Left lung (tissue), 10 donors: Measurements from ENCODE around the gene METTL2B. TPM values are rescaled to one million over a fixed set of nuclear protein-coding genes. Genes with fewer than 3 reads are reported as not detected.
"Not testable (repeated sequence)": the region's sequence is repeated elsewhere in the genome, so short reads cannot be mapped to it uniquely, and the experiment has no call there.

Experiments
- ATAC-seq: fragments of 200-7000 bp; cut with Tn5 transposase; one replicate; pipeline ENCODE4 v1.9.1; 2020; ENCODE audit warnings: moderate library complexity
- DNase-seq, 4 donors: peaks; one replicate each; pipeline ENCODE4 v3.0.0-alpha.2; 2013 to 2020
- H3K27ac ChIP-seq, 2 donors: fragments of 200-600 bp; sonication (generic) in 1 of 2; one replicate each; pipeline versions ENCODE4 v1.5.0 to v1.8.0; 2020 to 2021
- H3K27me3 ChIP-seq, 2 donors: fragments of 200-600 bp; sonication (generic) in 1 of 2; one replicate each; pipeline versions ENCODE4 v1.5.0 to v1.8.0; 2020 to 2021
- H3K36me3 ChIP-seq, 2 donors: fragments of 200-600 bp; sonication (generic) in 1 of 2; one replicate each; pipeline versions ENCODE4 v1.5.0 to v1.8.0; 2020 to 2021
- H3K4me1 ChIP-seq, 2 donors: fragments of 200-600 bp; one replicate each; pipeline ENCODE4 v1.8.0; 2021
- H3K4me3 ChIP-seq, 2 donors: fragments of 200-600 bp; sonication (generic) in 1 of 2; one replicate each; pipeline versions ENCODE4 v1.5.0 to v1.8.0; 2020 to 2021; ENCODE audit warnings: mild to moderate bottlenecking in 1 of 2
- H3K9me3 ChIP-seq, 2 donors: fragments of 200-600 bp; sonication (generic) in 1 of 2; one replicate each; pipeline versions ENCODE4 v1.5.0 to v1.8.0; 2020 to 2021
- intact Hi-C, 2 donors: fragments of 100-400 bp; cut with DNase I; formaldehyde crosslinking; loops; one replicate each; pipeline versions ENCODE4 v1.11.2 to v1.14.2; 2022
- polyA plus RNA-seq, 6 donors: library from polyadenylated mRNA; unstranded; fragments of 120-200 nt; gene quantifications; one replicate each; pipeline ENCODE4 v1.2.1, GENCODE V29; 2013; ENCODE audit not compliant: insufficient read length in 6 of 6
- total RNA-seq, 2 donors: library from RNA; stranded (reverse); fragmentation: NEBNext Ultra II Directional; extraction: Animal tissue kit (Norgen Biotek cat#: 25700); gene quantifications; one replicate each; pipeline ENCODE4 v1.2.1, GENCODE V29; 2021
- TF ChIP-seq, protein P1 (sequence below), 2 donors: fragments of 200-600 bp; sonication (generic) in 1 of 2; IDR thresholded peaks; one replicate each; pipeline versions ENCODE4 v1.5.0 to v1.8.0; 2021; ENCODE audit warnings: antibody characterized with exemption in 2 of 2
- donor health status: DM: no; HTN: yes; CAD: no.
- donor health status: DM: no; HTN: no; CAD: no.

METTL2B gene
- total and polyA plus RNA-seq, 8 donors, result 22.7 to 33.8 (median 29.0) TPM

- Histone ChIP-seq H3K4me1 (peaks cover 12 to 35% of the 10 kb centered on the region in 2 donors), H3K4me3 (peak overlapping the region; percentile 43 to 66), H3K9me3 (no peaks in the 10 kb centered on the region), H3K27me3 (no peaks in the 10 kb centered on the region), H3K27ac (peak overlapping the region; percentile 96 to 97), H3K36me3 (peaks cover 0 to 18% of the 10 kb centered on the region in 2 donors)
- intact Hi-C loops, result no loop called here
- TF ChIP-seq, protein P1, sequence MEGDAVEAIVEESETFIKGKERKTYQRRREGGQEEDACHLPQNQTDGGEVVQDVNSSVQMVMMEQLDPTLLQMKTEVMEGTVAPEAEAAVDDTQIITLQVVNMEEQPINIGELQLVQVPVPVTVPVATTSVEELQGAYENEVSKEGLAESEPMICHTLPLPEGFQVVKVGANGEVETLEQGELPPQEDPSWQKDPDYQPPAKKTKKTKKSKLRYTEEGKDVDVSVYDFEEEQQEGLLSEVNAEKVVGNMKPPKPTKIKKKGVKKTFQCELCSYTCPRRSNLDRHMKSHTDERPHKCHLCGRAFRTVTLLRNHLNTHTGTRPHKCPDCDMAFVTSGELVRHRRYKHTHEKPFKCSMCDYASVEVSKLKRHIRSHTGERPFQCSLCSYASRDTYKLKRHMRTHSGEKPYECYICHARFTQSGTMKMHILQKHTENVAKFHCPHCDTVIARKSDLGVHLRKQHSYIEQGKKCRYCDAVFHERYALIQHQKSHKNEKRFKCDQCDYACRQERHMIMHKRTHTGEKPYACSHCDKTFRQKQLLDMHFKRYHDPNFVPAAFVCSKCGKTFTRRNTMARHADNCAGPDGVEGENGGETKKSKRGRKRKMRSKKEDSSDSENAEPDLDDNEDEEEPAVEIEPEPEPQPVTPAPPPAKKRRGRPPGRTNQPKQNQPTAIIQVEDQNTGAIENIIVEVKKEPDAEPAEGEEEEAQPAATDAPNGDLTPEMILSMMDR (IDR thresholded peaks at IDR 0.05), result no peak
- DNase-seq (no peak), ATAC-seq (no peak)
These were observed 54.2 kb downstream of the METTL2B start for GRCh38 chr7:128530855-128531104.

DNA sequence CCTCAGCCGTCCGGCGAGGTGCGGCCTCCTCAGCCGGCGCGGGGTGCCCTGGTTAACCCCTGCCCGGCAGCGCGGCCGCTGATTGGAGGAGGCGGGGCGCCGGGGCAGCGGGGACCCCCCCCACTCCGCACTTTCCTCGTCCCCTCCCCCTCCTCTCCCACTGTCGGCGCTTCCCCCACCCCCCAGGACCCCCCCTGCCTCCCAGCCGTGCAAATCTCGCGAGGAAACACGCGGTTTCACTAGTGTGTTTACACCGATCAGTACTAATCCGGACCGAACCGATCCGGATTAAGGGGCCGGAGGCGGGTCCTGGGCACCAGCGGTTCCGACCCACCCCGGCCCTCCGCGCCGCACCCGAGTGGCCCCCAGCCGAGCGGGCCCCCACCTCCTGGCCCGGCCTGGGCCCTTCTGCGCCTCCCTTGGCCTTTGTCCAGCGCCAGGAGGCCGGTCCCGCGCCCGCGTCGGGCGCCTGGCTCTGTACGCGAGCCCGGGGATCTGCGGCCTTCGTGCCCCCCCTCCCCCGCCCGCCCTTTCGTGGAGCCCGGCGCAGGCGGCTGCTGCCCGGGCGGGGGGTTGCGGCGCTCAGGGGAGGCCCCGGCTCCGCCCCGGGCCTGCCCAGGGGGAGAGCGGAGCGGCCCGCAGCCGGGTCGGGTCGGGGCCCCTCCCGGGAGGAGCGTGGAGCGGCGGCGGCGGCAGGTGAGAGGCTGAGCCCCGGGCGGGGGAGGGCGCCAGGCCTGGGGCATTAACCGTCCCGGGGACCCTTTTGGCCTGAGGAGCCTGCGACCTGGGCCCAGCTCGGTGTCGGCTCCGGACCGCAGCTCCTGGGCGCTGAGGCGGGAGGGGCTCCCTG is 54.8 kb downstream of the METTL2B start:
- ATAC-seq (peak; percentile 94), DNase-seq (peak; percentile 77 to 95 (median 90))
- intact Hi-C loops, H3K27me3 ChIP-seq, H3K9me3 ChIP-seq: not testable (repeated sequence)
- H3K4me1 ChIP-seq, result peaks cover 12 to 35% of the 10 kb centered on the region in 2 donors
- peaks cover 0 to 23% of the 10 kb centered on the region in 2 donors for H3K36me3 ChIP-seq
- peak overlapping the region; percentile 60 to 66 for H3K4me3 ChIP-seq
- peak overlapping the region; percentile 96 to 97 for H3K27ac ChIP-seq

DNA sequence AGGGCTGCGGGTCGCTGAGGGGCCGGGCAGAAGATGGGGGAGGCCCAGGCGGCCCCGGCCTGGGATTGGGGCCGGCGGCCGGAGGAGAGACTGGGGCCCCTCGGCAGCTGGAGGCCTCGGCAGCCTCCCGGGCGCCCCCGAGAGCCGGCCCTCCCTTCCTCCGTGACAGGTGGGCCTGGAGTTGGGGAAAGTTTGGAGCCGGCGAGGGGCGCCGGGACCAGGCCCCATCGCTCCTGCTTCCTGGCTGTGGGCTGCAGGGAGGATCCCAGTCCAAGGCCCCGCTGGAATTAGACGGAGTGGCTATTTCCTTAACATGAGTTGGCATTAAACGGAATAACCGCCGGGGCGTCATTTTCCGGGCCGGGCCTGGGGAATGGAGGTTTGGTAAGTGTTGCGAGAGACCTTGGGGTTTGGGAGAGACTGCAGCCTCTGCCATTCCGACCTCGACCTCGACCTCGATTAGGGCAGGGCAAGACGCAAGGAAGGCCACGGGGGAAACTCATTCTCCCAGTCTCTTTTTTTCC is 55.5 kb downstream of the METTL2B start:
- intact Hi-C loops, H3K27me3 ChIP-seq, H3K9me3 ChIP-seq: not testable (repeated sequence)
- ATAC-seq (peak; percentile 26), DNase-seq (peak in 3 of 4 donors; percentile 15 to 86 (median 65))
- H3K36me3 ChIP-seq, result peaks cover 0 to 29% of the 10 kb centered on the region in 2 donors
- peaks cover 12 to 35% of the 10 kb centered on the region in 2 donors for H3K4me1 ChIP-seq
- peak overlapping the region; percentile 60 to 66 for H3K4me3 ChIP-seq
- peak overlapping the region; percentile 96 to 97 for H3K27ac ChIP-seq

- Histone ChIP-seq H3K4me1 (peaks cover 12 to 41% of the 10 kb centered on the region in 2 donors), H3K27ac (peak overlapping the region; percentile 96 to 97), H3K4me3 (peak overlapping the region; percentile 60 to 66), H3K36me3 (peaks cover 0 to 29% of the 10 kb centered on the region in 2 donors)
- H3K27me3 ChIP-seq, intact Hi-C loops, DNase-seq, H3K9me3 ChIP-seq, ATAC-seq: not testable (repeated sequence)
These were observed 56.4 kb downstream of the METTL2B start for GRCh38 chr7:128532956-128533355.

- H3K27me3 ChIP-seq, DNase-seq, H3K27ac ChIP-seq, intact Hi-C loops, H3K4me3 ChIP-seq, H3K9me3 ChIP-seq: not testable (repeated sequence)
- peak; percentile 84 for ATAC-seq
- peaks cover 0 to 65% of the 10 kb centered on the region in 2 donors for H3K36me3 ChIP-seq
- H3K4me1 ChIP-seq, result peaks cover 9 to 34% of the 10 kb centered on the region in 2 donors
- TF ChIP-seq, protein P1 (IDR thresholded peaks at IDR 0.05), result peak in 1 of 2 donors; percentile 27
These were observed 60.9 kb downstream of the METTL2B start for GRCh38 chr7:128537410-128537809.

DNA sequence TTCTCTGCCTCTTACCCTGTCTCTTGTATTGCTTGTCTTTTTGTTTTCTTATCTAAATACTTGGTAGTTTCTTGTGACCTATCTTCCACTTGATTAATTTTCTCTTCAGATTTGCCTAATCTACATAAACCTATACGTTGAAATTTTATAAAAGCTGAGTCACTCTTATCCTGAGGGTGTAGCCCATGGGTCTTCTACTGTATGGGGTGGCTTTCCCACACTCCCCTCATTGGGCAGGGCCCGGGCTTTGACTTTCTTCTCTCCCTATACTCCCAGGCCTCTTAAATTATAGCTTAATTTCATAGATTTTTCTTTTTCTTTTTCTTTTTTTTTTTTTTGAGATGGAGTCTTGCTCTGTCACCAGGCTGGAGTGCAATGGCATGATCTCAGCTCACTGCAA is 66.0 kb downstream of the METTL2B start:
- intact Hi-C loops, result not testable (repeated sequence)

GRCh38 chr7:128543300-128543699 is 66.8 kb downstream of the METTL2B start:
- DNase-seq, H3K27me3 ChIP-seq, H3K4me3 ChIP-seq, intact Hi-C loops, ATAC-seq, H3K9me3 ChIP-seq: not testable (repeated sequence)
- peaks cover 2 to 10% of the 10 kb centered on the region in 2 donors for H3K4me1 ChIP-seq
- H3K36me3 ChIP-seq, result peaks cover 0 to 76% of the 10 kb centered on the region in 2 donors
- H3K27ac ChIP-seq, result peak overlapping the region in 1 of 2 donors; percentile 55

More for the DNA sequence above, 66.0 kb downstream of the METTL2B start:
- H3K4me3 ChIP-seq, ATAC-seq, DNase-seq, H3K27ac ChIP-seq, H3K9me3 ChIP-seq, H3K27me3 ChIP-seq: not testable (repeated sequence)
- Histone ChIP-seq H3K36me3 (peaks cover 0 to 69% of the 10 kb centered on the region in 2 donors), H3K4me1 (peaks cover 2 to 14% of the 10 kb centered on the region in 2 donors)

DNA sequence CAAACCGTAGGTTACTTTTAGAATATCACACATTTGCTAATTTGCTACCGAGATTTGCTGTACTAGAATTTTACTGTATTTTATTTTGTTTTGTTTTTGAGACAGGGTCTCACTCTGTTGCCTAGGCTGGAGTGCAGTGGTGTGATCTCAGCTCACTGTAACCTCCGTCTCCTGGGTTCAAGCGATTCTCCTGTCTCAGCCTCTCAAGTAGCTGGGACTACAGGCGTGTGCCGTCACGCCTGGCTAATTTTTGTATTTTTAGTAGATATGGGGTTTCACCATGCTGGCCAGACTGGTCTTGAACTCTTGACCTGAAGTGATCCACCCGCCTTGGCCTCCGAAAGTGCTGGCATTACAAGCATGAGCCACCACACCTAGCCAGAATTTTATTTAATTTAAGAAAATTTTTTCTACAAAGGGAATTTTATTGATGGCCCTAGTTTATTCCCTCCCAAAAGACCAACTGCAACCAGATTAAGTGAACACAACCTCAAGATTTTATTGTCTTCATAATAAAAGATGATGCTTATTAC is 69.8 kb downstream of the METTL2B start:
- H3K36me3 ChIP-seq, result peaks cover 0 to 62% of the 10 kb centered on the region in 2 donors
- H3K4me3 ChIP-seq, H3K9me3 ChIP-seq, intact Hi-C loops, H3K27ac ChIP-seq, ATAC-seq, DNase-seq, H3K27me3 ChIP-seq: not testable (repeated sequence)
- H3K4me1 ChIP-seq, result peaks cover 2 to 10% of the 10 kb centered on the region in 2 donors
